ENCODE data around the gene ATP1B1.

GRCh38 chr1:169089776-169090175 is 16.7 kb upstream of the ATP1B1 start:
- TF ChIP-seq CTCF (IDR thresholded peaks at IDR 0.05) (no peak), POLR2A (IDR thresholded peaks at IDR 0.05) (no peak)
